Left lung (tissue), 10 donors: ENCODE measurements around the gene CPXM2. TPM values are rescaled to one million over a fixed set of nuclear protein-coding genes. Genes with fewer than 3 reads are reported as not detected.
A peak's percentile ranks its signal among the peaks of the same experiment; 100 is the strongest.

Experiments used
- ATAC-seq: fragments of 200-7000 bp; cut with Tn5 transposase; one replicate; pipeline ENCODE4 v1.9.1; 2020; ENCODE audit warnings: moderate library complexity
- DNase-seq, 4 donors: peaks; one replicate each; pipeline ENCODE4 v3.0.0-alpha.2; 2013 to 2020
- H3K27ac ChIP-seq, 2 donors: fragments of 200-600 bp; sonication (generic) in 1 of 2; one replicate each; pipeline versions ENCODE4 v1.5.0 to v1.8.0; 2020 to 2021
- H3K27me3 ChIP-seq, 2 donors: fragments of 200-600 bp; sonication (generic) in 1 of 2; one replicate each; pipeline versions ENCODE4 v1.5.0 to v1.8.0; 2020 to 2021
- H3K36me3 ChIP-seq, 2 donors: fragments of 200-600 bp; sonication (generic) in 1 of 2; one replicate each; pipeline versions ENCODE4 v1.5.0 to v1.8.0; 2020 to 2021
- H3K4me1 ChIP-seq, 2 donors: fragments of 200-600 bp; one replicate each; pipeline ENCODE4 v1.8.0; 2021
- H3K4me3 ChIP-seq, 2 donors: fragments of 200-600 bp; sonication (generic) in 1 of 2; one replicate each; pipeline versions ENCODE4 v1.5.0 to v1.8.0; 2020 to 2021; ENCODE audit warnings: mild to moderate bottlenecking in 1 of 2
- H3K9me3 ChIP-seq, 2 donors: fragments of 200-600 bp; sonication (generic) in 1 of 2; one replicate each; pipeline versions ENCODE4 v1.5.0 to v1.8.0; 2020 to 2021
- intact Hi-C, 2 donors: fragments of 100-400 bp; cut with DNase I; formaldehyde crosslinking; loops; one replicate each; pipeline versions ENCODE4 v1.11.2 to v1.14.2; 2022
- polyA plus RNA-seq, 6 donors: library from polyadenylated mRNA; unstranded; fragments of 120-200 nt; gene quantifications; one replicate each; pipeline ENCODE4 v1.2.1, GENCODE V29; 2013; ENCODE audit not compliant: insufficient read length in 6 of 6
- total RNA-seq, 2 donors: library from RNA; stranded (reverse); fragmentation: NEBNext Ultra II Directional; extraction: Animal tissue kit (Norgen Biotek cat#: 25700); gene quantifications; one replicate each; pipeline ENCODE4 v1.2.1, GENCODE V29; 2021
- TF ChIP-seq, protein P1 (sequence below), 2 donors: fragments of 200-600 bp; sonication (generic) in 1 of 2; IDR thresholded peaks; one replicate each; pipeline versions ENCODE4 v1.5.0 to v1.8.0; 2021; ENCODE audit warnings: antibody characterized with exemption in 2 of 2
- donor health status: DM: no; HTN: yes; CAD: no.
- donor health status: DM: no; HTN: no; CAD: no.

The CPXM2 gene
- total and polyA plus RNA-seq, 8 donors, result 1.5 to 6.5 (median 2.6) TPM

DNA sequence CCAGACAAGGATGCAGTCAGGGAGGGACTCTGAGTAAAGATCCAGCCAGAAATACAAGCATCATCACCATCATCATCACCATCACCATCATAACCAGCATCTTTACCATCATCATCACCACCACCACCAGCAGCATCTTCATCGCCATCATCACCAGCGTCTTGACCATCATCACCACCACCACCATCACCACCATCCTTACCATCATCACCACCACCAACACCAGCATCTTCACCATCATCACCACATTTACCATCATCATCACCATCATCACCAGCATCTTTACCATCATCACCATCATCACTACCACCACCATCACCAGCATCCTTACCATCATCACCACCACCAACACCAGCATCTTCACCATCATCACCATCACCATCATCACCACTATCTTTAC lies 44.1 kb upstream of the CPXM2 start:
- TF ChIP-seq, protein P1, sequence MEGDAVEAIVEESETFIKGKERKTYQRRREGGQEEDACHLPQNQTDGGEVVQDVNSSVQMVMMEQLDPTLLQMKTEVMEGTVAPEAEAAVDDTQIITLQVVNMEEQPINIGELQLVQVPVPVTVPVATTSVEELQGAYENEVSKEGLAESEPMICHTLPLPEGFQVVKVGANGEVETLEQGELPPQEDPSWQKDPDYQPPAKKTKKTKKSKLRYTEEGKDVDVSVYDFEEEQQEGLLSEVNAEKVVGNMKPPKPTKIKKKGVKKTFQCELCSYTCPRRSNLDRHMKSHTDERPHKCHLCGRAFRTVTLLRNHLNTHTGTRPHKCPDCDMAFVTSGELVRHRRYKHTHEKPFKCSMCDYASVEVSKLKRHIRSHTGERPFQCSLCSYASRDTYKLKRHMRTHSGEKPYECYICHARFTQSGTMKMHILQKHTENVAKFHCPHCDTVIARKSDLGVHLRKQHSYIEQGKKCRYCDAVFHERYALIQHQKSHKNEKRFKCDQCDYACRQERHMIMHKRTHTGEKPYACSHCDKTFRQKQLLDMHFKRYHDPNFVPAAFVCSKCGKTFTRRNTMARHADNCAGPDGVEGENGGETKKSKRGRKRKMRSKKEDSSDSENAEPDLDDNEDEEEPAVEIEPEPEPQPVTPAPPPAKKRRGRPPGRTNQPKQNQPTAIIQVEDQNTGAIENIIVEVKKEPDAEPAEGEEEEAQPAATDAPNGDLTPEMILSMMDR (IDR thresholded peaks at IDR 0.05), result no peak
- H3K27ac ChIP-seq, result no peak overlapping the region
- no peaks in the 10 kb centered on the region for H3K36me3 ChIP-seq
- H3K4me1 ChIP-seq, result no peaks in the 10 kb centered on the region
- H3K27me3 ChIP-seq, result no peaks in the 10 kb centered on the region
- ATAC-seq (no peak), DNase-seq (no peak)
- intact Hi-C loops, result no loop called here
- no peak overlapping the region for H3K4me3 ChIP-seq
- peaks cover 0 to 14% of the 10 kb centered on the region in 2 donors for H3K9me3 ChIP-seq

- Histone ChIP-seq H3K4me1 (no peaks in the 10 kb centered on the region), H3K36me3 (no peaks in the 10 kb centered on the region), H3K27me3 (no peaks in the 10 kb centered on the region), H3K27ac (no peak overlapping the region), H3K4me3 (no peak overlapping the region), H3K9me3 (peaks cover 0 to 20% of the 10 kb centered on the region in 2 donors)
- DNase-seq (no peak), ATAC-seq (no peak)
- intact Hi-C loops, result no loop called here
- TF ChIP-seq, protein P1 (IDR thresholded peaks at IDR 0.05), result no peak
Measured at GRCh38 chr10:123934846-123935245, 43.2 kb upstream of the CPXM2 start.

- TF ChIP-seq, protein P1 (IDR thresholded peaks at IDR 0.05), result no peak
- Histone ChIP-seq H3K4me1 (no peaks in the 10 kb centered on the region), H3K27ac (no peak overlapping the region), H3K4me3 (no peak overlapping the region), H3K27me3 (no peaks in the 10 kb centered on the region), H3K36me3 (no peaks in the 10 kb centered on the region), H3K9me3 (peaks cover 0 to 36% of the 10 kb centered on the region in 2 donors)
- peak; percentile 21 for ATAC-seq
- intact Hi-C loops, result no loop called here
- DNase-seq, result no peak
Measured at GRCh38 chr10:123930340-123931001, 38.9 kb upstream of the CPXM2 start.

DNA sequence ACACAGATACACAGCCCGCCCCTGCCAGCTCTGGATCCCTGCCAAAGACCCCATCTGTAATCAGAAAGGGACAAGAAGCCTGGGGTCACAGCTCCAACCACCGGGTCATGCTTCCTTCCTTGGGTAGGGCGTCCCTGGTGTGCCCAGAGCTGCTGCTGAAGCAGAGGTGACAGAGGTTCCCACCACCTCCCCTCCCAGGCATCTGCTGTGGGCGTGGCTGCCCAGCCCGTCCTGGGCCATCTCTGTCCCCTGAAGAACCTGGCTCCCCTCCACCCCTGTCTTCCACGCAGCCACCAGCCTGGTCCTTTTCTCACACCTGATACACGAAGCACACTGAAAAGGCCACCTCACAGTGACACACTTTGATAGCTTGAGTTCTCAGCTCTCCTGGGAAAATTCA lies 38.2 kb upstream of the CPXM2 start:
- no peaks in the 10 kb centered on the region for H3K4me1 ChIP-seq
- no peaks in the 10 kb centered on the region for H3K27me3 ChIP-seq
- peaks cover 0 to 36% of the 10 kb centered on the region in 2 donors for H3K9me3 ChIP-seq
- H3K4me3 ChIP-seq, result no peak overlapping the region
- DNase-seq (no peak), ATAC-seq (no peak)
- no peaks in the 10 kb centered on the region for H3K36me3 ChIP-seq
- intact Hi-C loops, result no loop called here
- H3K27ac ChIP-seq, result no peak overlapping the region
- TF ChIP-seq, protein P1 (IDR thresholded peaks at IDR 0.05), result no peak

DNA sequence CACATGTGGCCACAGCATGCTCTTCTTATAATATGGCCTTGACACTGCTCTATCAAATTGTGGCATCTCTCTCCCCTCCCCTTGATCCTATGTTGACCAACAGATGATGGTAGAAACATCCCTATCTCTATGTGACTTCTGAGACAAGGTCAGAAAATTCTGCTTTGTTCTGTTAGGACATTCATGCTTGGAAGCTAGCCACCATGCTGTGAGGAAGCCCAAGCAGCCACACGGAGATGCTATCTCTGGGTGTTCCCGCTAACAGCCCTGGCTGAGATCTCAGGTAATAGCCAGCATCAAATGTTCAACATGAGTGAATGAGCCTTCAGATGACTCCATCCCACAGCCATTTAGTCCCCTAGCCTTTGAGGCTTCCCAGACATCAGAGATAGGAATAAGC lies 36.8 kb upstream of the CPXM2 start:
- Histone ChIP-seq H3K4me3 (no peak overlapping the region), H3K36me3 (no peaks in the 10 kb centered on the region), H3K27me3 (no peaks in the 10 kb centered on the region), H3K9me3 (peaks cover 0 to 30% of the 10 kb centered on the region in 2 donors), H3K27ac (no peak overlapping the region), H3K4me1 (no peaks in the 10 kb centered on the region)
- intact Hi-C loops, result no loop called here
- TF ChIP-seq, protein P1 (IDR thresholded peaks at IDR 0.05), result no peak
- ATAC-seq (no peak), DNase-seq (no peak)
